GDM1 (cell line): Measurements from ENCODE around the gene GGPS1.
"Not testable (repeated sequence)": the region's sequence is repeated elsewhere in the genome, so short reads cannot be mapped to it uniquely, and the experiment has no call there.

ENCODE experiments used
- DNase-seq: peaks from one replicate; lab custom pipeline; 2025; lab: John Stamatoyannopoulos, UW

GGPS1 gene

GRCh38 chr1:235304549-235305451, 23.6 kb upstream of the GGPS1 start:
- DNase-seq, result no peak

- DNase-seq, result no peak
Measured at GRCh38 chr1:235307158-235308124, 20.9 kb upstream of the GGPS1 start.

DNA sequence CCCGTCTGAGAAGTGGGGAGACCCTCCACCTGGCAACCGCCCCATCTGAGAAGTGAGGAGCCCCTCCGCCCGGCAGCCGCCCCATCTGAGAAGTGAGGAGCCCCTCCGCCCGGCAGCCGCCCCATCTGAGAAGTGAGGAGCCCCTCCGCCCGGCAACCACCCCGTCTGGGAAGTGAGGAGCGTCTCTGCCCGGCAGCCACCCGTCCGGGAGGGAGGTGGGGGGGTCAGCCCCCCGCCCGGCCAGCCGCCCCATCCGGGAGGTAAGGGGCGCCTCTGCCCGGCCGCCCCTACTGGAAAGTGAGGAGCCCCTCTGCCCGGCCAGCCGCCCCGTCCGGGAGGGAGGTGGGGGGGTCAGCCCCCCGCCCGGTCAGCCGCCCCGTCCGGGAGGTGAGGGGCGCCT, 19.2 kb upstream of the GGPS1 start:
- DNase-seq, result not testable (repeated sequence)

- no peak for DNase-seq
Measured at GRCh38 chr1:235313262-235313661, 15.1 kb upstream of the GGPS1 start.

DNA sequence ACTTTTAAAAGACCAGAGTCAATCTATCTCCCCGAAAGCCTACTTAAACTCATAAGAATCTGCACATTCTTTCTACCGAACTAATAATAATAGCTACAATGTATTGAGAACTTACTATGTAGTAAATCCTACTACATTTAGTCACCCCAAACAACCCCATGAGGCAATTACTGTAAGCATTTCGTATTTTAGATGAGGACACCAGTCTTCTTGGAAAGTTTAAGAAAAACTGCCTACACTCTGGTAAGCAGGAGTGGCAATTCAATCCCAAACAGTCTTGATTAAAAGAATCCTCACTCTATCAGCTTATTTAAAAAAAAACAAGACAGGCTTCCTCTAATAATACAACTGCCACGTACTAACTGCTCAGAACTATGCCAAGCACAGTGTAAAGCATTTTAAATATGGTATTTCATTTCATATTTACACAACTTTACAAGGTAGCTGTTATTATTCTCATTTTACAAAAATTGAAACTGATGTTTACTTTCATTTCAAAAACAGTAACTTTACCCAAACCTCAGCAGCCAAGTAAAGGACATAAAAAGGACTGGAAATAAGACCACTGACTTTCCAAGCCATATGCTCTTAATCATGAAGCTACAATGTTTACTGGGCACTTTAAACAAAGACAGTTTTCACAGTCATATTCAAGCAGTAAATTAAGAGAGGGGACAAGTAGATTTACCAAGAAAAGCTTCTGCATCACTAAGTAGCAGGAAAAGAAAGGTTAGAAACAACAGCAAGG, 14.3 kb upstream of the GGPS1 start:
- DNase-seq, result no peak

DNA sequence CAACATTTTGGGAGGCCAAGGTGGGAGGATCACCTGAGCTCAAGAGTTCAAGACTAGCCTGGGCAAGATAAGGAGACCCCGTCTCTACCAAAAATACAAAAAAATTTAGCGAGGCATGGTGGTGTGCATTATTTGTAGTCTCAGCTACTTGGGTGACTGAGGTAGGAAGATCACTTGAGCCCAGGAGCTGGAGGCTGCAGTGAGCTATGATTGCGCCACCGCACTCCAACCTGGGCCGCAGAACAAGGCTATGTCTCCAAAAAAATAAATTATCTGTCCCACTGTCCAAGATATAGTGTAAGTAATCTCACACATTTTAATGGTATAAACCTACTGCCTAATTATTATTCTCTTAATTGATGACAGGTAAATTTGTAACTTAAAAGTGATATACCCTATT, 13.2 kb upstream of the GGPS1 start:
- DNase-seq, result no peak

- DNase-seq, result no peak
Measured at GRCh38 chr1:235315735-235316134, 12.6 kb upstream of the GGPS1 start.

DNA sequence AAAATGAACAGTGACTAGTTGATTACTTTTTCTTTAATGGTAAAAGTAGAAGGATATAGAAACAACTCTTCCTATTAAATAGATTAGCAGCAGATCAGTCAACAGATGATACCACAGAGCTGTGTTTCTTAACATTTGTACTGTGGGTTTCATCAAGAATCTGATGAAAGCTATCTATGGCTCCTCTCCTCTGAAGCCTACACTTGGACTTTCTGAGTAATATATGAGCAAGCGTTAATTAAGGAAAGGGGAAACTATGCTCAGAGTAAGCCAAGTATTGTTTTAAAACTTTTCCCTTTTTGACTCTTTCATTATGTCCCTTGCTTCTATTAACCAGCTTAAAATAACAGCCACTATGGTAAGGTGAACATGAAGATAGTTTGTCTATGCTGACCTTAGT, 11.2 kb upstream of the GGPS1 start:
- no peak for DNase-seq

DNA sequence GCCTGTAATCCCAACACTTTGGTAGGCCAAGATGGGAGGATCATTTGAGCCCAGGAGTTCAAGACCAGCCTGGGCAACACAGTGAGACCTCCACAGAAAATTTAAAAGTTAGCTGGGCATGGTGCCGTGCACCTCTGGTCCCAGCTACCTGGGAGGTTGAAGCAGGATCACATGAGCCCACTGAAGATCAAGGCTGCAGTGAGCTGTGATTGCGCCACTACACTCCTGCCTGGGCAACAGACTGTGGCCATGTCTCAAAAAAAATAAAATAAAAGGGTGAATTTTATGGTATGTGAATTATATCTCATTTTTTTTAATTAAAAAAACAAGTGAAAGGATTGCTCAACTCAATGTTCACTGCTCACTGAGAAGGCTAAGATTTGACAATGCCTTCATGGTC, 9.1 kb upstream of the GGPS1 start:
- no peak for DNase-seq

DNA sequence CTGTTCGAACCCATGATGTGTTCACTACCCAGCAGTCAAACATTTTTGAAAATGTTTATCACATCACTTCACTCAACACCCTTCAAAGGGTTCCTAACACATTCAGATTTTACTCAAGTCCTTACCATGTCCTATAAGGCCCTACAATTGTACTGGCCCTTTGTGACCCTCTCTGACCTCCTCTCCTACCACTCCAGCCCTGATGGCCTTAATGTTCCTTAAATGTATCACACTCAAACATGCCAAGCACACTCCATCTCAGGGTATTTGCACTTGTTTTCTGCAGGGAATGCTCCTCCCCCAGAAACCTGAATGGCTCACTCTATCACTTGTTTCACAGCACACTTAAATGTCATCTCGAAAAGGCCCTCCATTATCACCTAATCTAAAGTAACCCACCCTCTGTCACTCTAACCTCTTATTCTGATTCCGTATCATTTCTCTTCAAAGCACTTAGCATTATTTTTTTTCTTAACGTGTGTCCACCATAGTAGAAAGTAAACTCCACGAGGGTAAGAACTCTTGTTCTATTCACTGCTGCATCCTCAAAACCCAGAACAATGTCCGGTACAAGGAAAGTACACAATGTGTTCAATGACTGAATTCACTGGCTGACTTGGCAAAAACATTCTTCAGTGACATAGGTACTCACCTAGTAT, 7.7 kb upstream of the GGPS1 start:
- DNase-seq, result no peak

GRCh38 chr1:235324296-235324695, 4.1 kb upstream of the GGPS1 start:
- DNase-seq, result no peak

DNA sequence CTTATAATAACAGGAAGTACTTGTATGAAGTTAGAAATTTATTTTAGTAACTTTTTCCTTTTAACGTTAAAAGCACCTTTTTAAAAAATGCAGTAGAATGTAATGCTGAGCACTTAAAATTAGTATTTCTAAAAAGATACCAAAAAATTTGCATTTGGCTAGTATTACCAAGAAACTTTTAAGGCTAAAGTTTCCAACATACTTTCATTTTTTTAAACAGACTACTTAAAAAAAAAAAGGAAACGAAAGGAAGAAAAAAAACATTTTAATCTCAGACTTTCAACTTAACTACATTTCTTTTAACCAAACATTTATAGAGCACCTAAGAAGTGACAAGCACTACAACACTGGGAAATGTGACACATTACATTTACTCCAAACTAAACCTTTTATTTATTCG, 3.2 kb upstream of the GGPS1 start:
- no peak for DNase-seq

GRCh38 chr1:235325854-235326253, 2.5 kb upstream of the GGPS1 start:
- no peak for DNase-seq

GRCh38 chr1:235326719-235327558, 1.4 kb upstream of the GGPS1 start:
- no peak for DNase-seq

GRCh38 chr1:235327559-235328270, 655 bp upstream of the GGPS1 start, which contains the start of gene ARID4B:
Gene ARID4B, minus strand, starts transcription at chr1:235328179. Its CDS starts 1,260 bp downstream, at chr1:235326919.
- no peak for DNase-seq

DNA sequence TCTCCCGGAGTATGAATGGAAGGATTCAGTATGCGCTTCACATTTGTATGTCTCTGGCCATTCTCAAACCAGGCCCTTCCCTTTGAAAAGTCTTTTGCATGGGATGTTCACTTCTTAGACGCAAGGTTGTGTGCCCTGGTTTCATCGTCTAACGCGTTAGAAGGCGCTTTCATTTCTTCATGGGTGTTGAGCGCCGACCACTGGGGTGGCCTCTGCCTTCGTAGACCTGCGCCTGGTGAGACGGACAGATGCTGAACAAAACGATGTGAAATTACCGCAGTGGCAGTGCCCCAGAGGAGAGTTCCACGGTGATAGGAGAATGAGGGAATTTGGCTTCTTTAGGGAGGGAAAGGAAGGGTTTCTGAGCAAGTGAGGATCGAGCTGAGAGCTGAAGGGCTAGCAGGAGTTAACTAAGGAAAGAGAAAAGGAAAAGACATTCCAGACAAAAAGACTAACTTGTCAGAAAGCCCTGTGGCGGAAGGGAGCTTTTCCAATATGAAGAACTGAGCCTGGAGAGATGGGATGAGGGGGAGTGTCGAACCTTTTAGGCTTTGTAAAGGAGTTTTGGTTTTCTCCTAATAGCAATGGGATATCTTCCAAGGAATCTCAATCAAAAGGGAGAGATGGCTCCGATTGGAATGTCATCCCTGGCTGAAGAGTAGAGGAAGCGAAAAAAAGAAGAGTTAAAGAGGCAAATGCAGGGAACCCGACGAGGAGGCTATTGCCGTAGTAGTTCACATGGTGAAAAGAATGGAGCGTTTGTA, 951 bp downstream of the GGPS1 start:
- no peak for DNase-seq

- no peak for DNase-seq
Measured at GRCh38 chr1:235330918-235331285, 2.5 kb downstream of the GGPS1 start.

- DNase-seq, result no peak
Measured at GRCh38 chr1:235331401-235331800, 3.0 kb downstream of the GGPS1 start.

GRCh38 chr1:235336903-235337302, 8.5 kb downstream of the GGPS1 start:
- DNase-seq, result no peak
